Measurements from ENCODE around the gene AZU1.

DNA sequence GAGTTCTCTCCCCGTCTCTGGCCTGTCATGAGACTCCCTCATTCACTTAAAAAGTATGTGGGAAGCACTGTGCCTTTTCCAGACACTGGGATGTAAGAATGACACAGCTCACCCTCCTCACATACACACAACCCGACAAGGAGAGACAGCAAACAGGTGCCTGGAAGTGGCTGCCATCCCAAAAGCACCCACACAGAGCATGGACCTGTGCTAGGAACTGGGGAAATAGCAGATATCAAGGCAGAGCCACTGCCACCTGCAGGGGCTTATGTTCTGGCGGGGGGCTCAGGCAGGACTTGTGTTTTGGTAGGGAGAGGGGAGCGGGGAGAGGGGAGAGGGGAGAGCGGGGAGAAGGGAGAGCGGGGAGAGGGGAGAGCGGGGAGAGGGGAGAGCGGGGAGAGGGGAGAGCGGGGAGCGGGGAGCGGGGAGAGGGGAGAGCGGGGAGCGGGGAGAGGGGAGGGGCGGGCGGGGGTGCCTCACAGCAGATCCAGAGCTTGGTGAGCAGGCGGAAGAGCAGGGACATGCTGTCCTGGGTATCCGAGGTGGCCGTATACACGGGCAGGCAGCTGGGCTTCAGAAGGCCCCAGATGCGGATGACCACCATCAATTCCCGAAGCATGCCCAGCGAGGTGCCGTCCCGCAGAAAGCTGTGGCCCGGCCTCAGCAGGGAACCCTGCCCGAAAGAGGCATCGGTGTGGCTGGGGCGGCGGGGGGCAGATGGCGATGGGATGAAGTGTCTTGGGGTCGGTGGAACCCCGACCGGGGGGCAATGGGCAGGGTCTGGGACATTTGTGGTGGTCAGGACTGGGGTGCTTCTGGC, 44.0 kb downstream of the AZU1 start:
- TF ChIP-seq, protein P1, sequence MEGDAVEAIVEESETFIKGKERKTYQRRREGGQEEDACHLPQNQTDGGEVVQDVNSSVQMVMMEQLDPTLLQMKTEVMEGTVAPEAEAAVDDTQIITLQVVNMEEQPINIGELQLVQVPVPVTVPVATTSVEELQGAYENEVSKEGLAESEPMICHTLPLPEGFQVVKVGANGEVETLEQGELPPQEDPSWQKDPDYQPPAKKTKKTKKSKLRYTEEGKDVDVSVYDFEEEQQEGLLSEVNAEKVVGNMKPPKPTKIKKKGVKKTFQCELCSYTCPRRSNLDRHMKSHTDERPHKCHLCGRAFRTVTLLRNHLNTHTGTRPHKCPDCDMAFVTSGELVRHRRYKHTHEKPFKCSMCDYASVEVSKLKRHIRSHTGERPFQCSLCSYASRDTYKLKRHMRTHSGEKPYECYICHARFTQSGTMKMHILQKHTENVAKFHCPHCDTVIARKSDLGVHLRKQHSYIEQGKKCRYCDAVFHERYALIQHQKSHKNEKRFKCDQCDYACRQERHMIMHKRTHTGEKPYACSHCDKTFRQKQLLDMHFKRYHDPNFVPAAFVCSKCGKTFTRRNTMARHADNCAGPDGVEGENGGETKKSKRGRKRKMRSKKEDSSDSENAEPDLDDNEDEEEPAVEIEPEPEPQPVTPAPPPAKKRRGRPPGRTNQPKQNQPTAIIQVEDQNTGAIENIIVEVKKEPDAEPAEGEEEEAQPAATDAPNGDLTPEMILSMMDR (IDR thresholded peaks at IDR 0.05), result no peak
- TF ChIP-seq POLR2AphosphoS5 (IDR thresholded peaks at IDR 0.05; ENCODE audit: low read depth, low read length), result no peak
- TF ChIP-seq REST (IDR thresholded peaks at IDR 0.05; ENCODE audit: insufficient read depth in 1 of 2, low read depth in 2 of 2, low read length in 1 of 2), result no peak
- no peak for TF ChIP-seq TCF7L2 (IDR thresholded peaks at IDR 0.05; ENCODE audit: low read depth, low read length)
- no peak for TF ChIP-seq SIN3A (IDR thresholded peaks at IDR 0.05; ENCODE audit: borderline replicate concordance, insufficient read depth, low read depth, low read length)
